Measurements from ENCODE around the gene RALBP1.

- TF ChIP-seq POLR2A (IDR thresholded peaks at IDR 0.05) (no peak), CTCF (IDR thresholded peaks at IDR 0.05) (no peak), POLR2AphosphoS5 (IDR thresholded peaks at IDR 0.05) (no peak)
Measured at GRCh38 chr18:9552191-9552590, 76.9 kb downstream of the RALBP1 start.
